Measurements from ENCODE around the gene CSTF1.

Gene CSTF1

GRCh38 chr20:56368351-56369134, 23.9 kb upstream of the CSTF1 start:
- no peak for DNase-seq (ENCODE audit: low read depth)
- no peak overlapping the region for H3K4me3 ChIP-seq (ENCODE audit: control insufficient read depth, low read depth, low read length)
- no peak for TF ChIP-seq CTCF (conservative IDR thresholded peaks at IDR 0.05; ENCODE audit: control insufficient read depth, insufficient read depth, low read depth, low read length)

- no peak for DNase-seq (ENCODE audit: low read depth)
- H3K4me3 ChIP-seq (ENCODE audit: control insufficient read depth, low read depth, low read length) = no peak overlapping the region
- TF ChIP-seq CTCF (conservative IDR thresholded peaks at IDR 0.05; ENCODE audit: control insufficient read depth, insufficient read depth, low read depth, low read length) = no peak
Measured at GRCh38 chr20:56369179-56369578, 23.3 kb upstream of the CSTF1 start.

GRCh38 chr20:56371977-56372376, 20.5 kb upstream of the CSTF1 start:
- no peak overlapping the region for H3K4me3 ChIP-seq (ENCODE audit: control insufficient read depth, low read depth, low read length)
- no peak for DNase-seq (ENCODE audit: low read depth)
- no peak for TF ChIP-seq CTCF (conservative IDR thresholded peaks at IDR 0.05; ENCODE audit: control insufficient read depth, insufficient read depth, low read depth, low read length)

GRCh38 chr20:56372850-56373249, 19.6 kb upstream of the CSTF1 start:
- no peak overlapping the region for H3K4me3 ChIP-seq (ENCODE audit: control insufficient read depth, low read depth, low read length)

GRCh38 chr20:56373942-56374341, 18.5 kb upstream of the CSTF1 start:
- no peak for TF ChIP-seq CTCF (conservative IDR thresholded peaks at IDR 0.05; ENCODE audit: control insufficient read depth, insufficient read depth, low read depth, low read length)
- peak; percentile 96 for DNase-seq (ENCODE audit: low read depth)
- H3K4me3 ChIP-seq (ENCODE audit: control insufficient read depth, low read depth, low read length) = no peak overlapping the region

More at GRCh38 chr20:56372850-56373249, 19.6 kb upstream of the CSTF1 start:
- no peak for DNase-seq (ENCODE audit: low read depth)
- TF ChIP-seq CTCF (conservative IDR thresholded peaks at IDR 0.05; ENCODE audit: control insufficient read depth, insufficient read depth, low read depth, low read length) = no peak

- no peak overlapping the region for H3K4me3 ChIP-seq (ENCODE audit: control insufficient read depth, low read depth, low read length)
- no peak for TF ChIP-seq CTCF (conservative IDR thresholded peaks at IDR 0.05; ENCODE audit: control insufficient read depth, insufficient read depth, low read depth, low read length)
- no peak for DNase-seq (ENCODE audit: low read depth)
Measured at GRCh38 chr20:56376331-56376730, 16.1 kb upstream of the CSTF1 start.

Data from fibroblast of mammary gland (primary cell).